Limb (tissue), 2 donors: ENCODE results near the gene REV1.
"Not testable (repeated sequence)": the region's sequence is repeated elsewhere in the genome, so short reads cannot be mapped to it uniquely, and the experiment has no call there.

Source experiments
- DNase-seq, 2 donors: peaks; one replicate each; pipeline ENCODE4 v3.0.0-alpha.2; 2016; ENCODE audit errors: extremely low spot score in 2 of 2

Gene REV1

DNA sequence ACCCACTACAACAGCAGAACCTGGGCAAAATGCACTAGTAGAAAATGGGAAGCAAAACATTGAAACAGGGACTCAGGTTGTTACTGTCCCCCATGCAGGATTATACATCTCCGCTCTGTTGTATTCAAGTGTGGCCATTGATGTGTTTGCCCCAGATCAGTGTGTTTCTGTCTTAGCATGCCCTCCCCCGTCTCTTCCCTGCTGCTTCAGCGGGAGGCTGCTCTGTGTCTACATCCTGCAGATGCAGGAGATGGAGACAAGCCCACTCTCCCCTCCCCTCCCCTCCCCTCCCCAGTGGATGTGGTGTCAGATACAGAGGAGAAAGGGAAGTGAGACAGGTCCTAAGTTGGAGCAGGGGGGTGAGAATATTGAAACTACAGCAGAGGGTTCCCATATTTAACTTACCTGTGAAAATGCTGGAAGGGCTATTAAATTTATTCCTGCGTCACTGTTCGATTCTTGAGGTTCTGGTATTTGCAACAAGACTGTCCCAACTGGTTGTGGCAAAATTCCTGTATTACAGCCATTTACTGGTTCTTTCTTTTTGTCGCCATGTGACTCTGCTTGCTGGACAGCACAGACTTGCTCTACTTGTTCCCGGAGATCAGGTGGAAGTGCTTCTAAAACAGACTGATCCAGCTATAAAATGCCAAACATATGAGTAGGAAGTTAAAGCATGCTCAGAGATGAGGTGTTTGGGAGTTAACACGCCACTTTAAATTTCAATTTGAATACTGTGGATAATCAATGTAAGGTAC is 85.6 kb downstream of the REV1 start:
- no peak for DNase-seq

DNA sequence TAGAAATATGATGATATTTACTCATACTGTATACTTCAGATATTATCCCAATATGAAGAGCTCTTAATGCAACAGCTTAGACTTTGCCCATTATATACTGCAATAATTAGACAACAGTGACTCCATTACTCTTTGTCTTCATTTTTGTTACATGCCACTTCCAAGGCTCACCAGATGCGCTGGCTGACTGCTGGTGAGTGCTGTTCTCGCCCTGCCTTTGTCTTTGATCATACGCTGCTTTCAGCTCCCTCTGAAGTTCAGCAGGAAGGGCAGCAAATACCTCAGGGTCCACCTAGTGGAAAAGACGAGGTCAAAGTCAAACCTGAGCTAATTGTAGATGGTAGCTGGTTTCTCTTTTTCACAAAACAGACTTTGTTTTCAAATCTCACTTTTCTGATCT is 86.3 kb downstream of the REV1 start:
- no peak for DNase-seq

DNA sequence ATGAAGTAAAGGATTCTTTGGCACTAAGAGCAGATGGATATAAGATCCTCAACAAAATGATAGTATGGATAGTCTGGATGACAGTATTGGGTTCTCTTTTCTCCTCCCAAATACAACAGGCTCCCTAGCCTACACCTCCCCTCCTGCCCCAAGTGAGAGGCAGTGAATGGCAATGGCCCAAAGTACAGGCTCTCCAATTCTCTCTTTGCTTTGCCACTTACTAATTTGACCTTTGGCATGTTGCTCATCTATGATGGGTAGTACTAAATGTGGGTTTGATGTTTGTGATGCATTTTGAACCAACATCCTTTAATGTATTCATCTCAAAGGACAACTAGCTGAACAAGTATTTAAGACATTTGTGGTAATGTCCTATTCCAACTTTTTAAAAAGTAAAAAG is 86.7 kb downstream of the REV1 start:
- no peak for DNase-seq

DNA sequence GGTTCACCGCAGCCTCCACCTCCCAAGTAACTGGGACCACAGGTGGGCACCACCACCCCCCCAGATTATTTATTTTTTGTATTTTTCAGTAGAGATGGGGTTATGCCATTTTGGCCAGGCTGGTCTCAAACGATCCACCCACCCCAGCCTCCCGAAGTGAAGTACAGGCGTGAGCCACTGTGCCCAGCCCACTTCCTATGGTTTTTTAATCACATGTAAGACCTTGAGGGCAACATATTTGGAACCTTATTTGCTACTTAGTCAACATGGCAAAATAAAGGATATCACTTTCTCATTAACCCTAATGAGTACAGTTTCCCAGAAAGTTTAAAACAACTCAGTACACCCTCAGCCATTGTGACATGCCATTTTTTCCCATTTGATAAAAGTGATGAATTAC is 88.0 kb downstream of the REV1 start:
- no peak for DNase-seq

DNA sequence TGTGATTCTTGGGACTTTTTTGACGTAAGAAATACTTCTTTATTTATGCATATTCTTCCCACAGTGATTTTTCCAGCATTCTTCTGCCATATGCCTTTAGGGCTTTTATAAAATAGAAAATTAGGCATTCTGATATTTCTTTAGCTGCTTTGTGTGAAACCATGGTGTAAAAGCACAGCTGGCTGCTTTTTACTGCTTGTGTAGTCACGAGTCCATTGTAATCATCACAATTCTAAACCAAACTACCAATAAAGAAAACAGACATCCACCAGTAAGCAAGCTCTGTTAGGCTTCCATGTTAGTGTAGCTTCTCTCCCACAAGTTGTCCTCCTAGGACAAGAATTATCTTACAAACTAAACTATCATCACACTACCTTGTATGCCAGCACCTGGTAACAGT is 90.0 kb downstream of the REV1 start:
- DNase-seq = no peak

DNA sequence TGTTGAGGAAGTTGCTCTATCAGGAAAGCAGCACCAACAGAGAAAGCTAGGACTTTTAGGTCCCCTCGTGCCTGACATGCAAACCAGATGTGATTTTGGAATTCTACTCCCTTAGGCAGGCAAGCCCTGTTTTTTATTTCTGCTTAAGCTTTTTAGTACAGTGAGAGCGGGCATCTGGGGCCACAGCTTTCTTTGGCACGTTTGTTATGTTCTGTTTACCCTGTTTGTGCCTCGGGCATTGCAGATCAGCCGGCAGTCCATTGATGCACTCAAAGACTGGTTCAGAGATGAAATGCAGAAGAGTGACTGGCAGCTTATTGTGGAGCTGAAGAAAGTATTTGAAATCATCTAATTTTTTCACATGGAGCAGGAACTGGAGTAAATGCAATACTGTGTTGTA is 90.8 kb downstream of the REV1 start:
- DNase-seq = no peak

DNA sequence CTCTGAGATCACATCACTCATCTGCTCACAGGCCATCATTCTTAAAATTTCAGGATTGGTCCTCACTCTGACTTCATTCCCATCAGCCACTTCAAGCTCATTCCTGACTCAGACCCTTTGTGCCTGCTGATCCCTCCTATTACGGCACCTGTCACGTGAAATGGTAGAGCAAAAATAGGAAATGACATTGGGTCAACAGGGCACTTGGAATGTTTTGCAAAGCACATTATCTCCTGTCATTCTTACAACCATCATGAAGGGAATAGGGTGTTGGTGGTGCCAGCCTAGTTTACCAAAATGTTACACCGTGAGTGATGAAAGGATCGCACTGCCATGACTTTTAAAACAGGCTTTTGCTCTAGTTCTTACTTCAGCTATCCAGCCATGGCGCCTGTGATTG is 91.5 kb downstream of the REV1 start:
- DNase-seq = no peak

DNA sequence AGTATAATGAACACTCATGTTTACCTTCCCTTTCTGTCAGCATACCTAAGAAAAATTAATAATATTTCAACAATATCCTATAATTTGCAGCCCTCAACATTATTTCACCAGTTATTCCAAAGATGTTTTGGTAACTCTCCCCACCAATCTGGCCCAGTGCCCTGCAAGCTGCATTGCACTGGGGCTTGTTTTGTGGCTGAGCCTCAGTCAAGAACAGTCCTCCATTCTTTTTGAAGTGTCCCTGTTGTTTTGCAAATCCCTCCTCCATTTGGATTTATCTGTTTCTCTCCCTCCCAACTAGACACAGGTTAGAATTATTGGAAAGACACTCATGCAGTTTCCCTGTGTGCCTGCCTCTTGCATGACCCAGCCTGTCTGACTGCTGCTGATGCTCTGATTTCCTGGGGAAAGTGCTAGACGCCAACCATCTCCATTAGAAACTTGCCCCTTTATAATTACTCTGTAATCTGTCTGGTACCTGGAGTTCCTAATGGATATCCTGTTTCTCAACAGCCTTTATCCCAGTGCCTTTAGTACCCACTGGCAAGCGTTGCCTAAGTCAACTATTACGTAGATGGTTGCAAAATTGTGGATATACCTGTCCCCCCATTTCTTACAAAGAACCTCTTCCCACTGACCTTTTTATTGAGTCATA is 92.4 kb downstream of the REV1 start:
- no peak for DNase-seq

DNA sequence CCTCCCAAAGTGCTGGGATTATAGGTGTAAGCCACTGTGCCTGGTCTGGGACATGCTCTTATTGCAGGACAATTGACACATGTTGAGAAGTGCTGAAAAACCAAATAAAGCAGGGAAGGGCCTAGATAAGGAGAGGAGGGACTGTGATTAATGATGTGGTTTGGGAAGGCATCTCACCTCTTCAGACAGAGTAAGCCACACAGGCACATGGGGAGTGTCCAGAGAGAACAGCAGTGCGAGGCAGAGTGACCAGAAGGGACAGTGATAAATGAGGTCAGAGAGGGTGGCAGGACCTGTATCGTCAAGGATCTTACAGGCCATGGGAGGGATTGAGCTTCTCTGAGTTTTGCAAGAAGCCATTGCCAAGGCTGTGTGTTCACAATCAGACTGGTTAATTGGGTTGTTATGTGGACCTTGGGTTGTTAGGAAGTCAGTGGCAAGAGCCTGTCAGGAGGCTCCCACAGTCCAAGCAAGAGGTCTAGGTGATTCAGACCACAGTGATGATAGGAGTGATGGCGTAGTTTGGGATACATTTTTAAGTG is 94.2 kb downstream of the REV1 start:
- DNase-seq = no peak

DNA sequence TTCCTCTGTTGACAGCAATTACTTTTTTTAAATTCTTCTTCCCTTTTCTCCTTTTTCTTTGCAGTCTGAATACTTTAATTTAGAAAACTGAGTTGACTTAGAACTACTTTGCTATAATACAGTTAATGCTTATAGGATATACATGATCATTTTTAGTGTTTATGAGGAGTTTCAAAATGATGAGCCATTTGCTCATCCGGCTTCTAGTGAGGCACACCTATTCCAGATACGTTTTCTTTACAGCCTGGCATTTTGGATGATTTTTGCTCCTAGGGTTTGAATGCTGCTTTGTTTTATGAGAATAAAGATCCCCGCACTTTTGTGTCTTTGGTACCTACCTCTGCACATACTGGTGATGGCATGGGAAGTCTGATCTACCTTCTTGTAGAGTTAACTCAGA is 99.9 kb downstream of the REV1 start:
- no peak for DNase-seq

DNA sequence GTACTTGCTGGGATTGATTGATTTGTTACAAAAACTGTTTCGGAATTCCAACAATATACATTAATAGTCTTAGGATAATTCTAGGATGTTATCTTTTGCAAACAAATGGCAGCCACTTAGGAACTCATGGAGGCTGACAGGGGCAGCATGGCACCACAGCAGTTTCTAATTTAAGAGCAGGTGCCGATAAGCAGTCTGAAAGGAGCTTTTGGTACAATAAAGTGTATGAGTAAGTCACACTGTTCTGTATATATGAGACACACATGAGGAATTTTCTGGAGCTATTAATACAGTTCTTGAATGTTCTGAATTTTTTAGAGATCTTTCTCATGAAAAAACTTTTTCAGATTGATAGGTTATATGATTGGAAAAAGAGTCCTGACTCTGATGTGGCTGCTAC is 100.4 kb downstream of the REV1 start:
- DNase-seq = no peak

DNA sequence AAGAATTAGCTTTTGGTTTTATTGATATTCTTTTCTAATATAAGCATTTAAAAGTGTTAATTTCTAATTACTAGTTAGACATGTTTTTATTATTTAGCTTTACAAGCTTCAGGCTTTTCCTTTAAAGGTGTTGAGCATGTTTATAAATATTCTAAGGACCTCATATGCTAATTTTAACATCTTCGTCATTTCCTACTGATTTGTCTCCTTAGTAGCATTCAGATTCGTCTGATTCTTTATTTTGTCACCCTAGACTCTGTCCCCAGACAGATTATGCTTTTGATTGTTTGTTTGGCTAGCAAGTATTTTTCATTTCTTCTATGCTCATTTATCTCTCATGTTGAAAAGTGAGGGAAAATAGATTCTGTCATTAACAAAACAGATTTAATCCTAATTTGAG is 100.9 kb downstream of the REV1 start:
- DNase-seq = no peak

DNA sequence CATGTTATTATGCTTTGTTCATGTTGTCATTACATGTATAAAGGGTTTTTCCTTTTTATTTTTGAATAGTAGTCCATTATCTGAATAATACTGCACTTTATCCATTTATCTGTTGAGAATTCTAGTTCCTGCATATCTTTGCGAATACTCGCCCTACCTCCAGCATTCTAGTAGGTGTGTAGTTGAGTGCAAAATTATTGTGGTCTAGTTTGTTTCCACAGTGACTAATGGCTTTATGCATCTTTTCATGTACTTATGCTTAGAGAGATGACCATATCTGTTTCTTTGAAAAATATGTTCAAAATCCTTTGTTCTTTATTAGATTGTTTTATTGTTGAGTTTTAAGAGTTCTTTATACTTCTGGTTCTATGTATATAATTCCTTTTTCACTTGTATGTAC is 103.8 kb downstream of the REV1 start:
- no peak for DNase-seq

DNA sequence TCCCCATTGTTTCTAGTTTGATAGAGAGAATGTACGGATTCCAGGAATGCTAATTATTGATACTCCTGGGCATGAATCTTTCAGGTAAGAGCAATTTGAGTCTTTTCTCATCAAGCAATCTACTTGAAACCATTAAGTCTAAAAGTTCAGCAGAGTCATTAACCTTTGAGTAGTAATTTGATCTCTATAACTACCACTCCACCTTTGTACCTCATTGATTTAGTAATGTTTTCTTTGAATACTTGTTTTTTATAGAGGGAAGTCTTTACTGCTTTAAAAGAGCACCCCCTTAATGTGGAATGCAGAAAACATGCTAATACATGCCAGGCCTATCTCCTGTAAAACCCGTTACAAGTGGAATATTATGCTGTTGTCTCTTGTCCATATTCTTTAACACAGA is 107.7 kb downstream of the REV1 start:
- no peak for DNase-seq

DNA sequence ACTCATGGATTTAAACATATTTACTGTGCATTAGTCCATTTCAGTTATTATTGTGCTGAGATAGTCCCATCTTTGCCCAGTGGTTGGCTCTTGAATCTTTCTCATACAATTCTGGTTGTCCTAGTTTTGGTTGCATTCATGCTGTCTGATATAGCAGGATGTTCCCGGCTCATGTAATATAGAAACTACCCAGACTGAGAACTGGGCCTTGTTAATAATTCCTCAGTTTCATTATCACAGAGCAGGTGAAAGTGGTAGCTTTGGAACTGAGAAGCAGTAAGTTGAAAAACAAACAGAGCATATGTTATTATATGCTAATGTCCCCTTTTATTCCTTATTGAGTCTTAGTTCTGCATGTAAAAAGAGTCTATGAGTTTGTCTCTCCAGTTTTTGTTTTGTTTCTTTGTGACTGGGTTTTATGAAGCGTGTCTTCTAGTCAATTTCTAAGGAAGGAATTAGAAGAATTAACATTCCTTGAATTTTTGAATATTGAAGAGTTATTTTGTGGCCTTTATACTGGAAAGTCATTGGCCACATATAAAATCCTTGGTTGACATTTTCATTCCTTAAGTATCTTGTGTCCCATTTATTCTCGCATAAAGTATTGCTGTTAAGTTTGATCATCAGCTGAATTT is 109.3 kb downstream of the REV1 start:
- DNase-seq = no peak

DNA sequence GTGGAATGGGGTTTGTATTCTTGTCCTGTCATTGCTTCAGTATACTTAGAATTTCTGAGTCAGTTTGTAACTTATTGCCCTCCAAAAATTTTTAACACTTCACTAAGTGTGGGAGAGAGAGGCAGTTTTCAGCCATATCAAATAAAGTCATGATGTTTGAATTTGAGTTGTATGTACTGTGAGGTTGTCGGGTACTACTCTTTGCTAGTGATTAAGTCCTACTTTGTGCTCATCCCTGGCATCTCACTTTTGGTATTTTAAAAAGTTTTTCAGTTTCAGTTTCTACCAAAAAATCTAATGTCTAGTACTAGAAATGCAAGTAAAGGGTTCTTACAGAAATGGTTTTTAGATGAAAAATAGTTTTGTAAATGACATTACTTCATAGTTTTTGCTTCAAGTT is 111.9 kb downstream of the REV1 start:
- no peak for DNase-seq

DNA sequence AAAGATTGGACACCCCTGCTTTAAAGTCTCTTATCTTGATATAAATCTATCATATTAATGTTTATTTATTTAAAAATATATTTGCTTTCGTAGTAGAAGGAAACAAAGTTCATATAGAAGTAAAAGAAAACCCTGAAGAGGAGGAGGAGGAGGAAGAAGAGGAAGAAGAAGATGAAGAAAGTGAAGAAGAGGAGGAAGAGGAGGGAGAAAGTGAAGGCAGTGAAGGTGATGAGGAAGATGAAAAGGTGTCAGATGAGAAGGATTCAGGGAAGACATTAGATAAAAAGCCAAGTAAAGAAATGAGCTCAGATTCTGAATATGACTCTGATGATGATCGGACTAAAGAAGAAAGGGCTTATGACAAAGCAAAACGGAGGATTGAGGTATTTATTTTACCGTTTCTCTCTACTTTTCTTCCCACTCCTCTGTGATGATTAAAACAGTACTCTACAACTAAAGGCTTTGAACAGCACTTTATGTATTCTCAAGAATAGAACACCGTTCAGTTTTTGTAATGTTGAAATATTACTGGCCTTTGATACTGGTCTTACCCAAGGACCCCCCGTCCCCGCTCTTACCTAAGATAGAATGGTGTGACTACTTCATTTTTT is 113.5 kb downstream of the REV1 start:
- no peak for DNase-seq

DNA sequence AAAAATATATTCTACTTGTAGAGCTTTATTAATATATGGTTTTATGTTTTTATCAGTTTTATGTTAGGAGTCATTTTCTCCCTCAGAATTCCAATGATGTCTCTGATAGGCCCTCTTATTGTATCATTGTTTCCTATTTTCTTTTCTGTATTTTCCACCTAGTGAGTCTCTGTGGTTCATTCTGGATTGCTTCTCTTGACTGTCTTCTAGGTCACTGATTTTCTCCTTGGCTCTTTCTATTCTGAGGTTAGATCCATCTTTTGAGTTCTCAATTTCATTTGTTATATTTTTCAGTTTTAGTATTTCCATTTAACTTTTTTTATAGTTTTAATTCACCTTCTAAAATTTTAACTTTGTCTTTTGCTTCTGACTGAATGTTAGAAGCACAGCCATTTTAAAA is 115.1 kb downstream of the REV1 start:
- DNase-seq = no peak

DNA sequence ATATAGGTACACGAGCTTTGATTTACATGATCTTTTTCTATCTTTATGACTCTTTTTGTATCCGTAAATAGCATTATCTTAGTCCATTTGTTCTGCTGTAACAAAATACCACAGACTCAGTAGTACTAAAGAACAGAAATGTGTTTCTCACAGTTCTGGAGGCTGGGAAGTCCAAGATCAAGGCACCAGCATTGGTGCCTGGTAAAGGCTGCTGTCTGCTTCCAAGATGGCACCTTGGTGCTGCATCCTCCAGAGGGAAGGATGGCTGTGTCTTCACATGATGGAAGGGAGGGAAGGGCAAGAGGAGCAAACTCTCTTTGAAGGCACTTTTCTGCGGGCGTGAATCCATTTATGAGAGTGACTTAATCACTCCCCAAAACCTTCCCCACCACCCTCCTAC is 116.7 kb downstream of the REV1 start:
- DNase-seq = no peak

DNA sequence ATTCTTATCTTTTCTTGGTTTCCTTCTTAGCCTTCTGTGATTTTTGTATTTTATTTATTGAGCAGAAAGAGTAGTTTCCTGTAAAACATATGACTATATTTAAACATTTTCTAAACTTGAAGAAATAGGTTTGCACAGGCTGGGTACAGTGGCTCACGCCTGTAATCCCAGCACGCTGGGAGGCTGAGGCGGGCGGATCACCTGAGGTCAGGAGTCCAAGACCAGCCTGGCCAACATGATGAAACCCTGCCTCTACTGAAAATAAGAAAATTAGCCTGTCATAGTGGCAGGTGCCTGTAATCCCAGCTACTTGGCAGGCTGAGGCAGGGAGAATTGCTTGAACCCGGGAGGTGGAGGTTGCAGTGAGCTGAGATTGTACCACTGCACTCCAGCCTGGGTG is 121.0 kb downstream of the REV1 start:
- DNase-seq = not testable (repeated sequence)

DNA sequence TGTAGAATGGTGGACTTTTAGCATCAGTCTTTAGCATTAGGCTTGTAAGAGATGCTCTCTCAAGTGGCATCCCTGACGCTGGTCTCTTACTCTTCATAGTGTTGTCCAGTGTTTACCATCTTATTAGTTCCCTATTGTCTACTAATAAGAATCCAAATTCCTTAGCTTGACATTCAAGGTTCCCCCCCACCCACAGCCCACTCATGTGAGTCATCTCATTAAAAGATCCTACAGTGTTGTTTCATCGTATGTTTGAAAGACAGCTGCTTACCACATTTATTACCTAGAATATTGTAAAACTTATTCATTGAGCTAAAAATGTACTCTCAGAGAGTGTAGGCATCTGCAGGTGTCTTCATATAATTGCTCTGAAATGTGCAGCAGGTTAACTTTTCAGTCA is 124.2 kb downstream of the REV1 start:
- no peak for DNase-seq

DNA sequence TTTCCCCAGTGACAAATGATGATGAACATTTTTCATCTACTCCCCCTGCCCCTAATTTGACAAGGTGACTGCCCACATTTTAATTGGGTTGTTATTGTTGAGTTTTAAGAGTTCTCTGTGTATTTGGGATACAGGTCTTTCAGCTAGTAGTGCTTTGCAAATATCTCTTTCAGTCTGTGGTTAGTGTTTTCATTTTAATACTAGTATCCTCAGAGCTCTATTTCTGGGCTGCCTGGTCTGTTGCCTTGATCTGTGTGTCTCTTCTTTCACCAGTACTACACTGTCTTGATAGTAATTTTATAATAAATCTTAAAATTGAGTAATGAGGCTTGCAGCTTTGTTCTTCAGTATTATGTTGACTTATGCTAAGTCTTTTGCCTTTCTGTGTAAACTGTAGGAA is 133.0 kb downstream of the REV1 start:
- no peak for DNase-seq
